ENCODE measurements around the gene ELMO1.
A peak's percentile ranks its signal among the peaks of the same experiment; 100 is the strongest.
"Not testable (repeated sequence)": the region's sequence is repeated elsewhere in the genome, so short reads cannot be mapped to it uniquely, and the experiment has no call there.

The ELMO1 gene

GRCh38 chr7:36999626-37000485 lies 448.8 kb downstream of the ELMO1 start:
- FAIRE-seq = peak; percentile 99

DNA sequence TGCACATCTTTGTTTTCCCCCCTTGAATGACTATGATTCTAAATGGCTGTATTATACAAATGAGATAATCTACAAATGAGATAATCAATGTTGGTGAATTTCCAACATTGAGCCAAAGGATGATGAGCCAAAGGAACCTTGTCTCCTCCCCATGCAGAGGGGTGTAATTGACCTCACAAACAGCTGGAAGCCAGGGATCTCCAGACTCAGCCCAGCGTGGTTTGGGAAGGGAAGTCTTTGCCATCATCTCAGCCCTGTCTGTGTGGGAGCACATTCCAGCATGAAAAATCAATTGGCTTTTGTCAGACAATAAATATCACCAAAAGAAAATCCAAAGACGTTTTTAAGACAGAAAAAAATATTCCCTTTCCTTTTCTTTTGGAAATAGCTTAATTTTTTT lies 452.9 kb downstream of the ELMO1 start:
- FAIRE-seq = peak; percentile 77

DNA sequence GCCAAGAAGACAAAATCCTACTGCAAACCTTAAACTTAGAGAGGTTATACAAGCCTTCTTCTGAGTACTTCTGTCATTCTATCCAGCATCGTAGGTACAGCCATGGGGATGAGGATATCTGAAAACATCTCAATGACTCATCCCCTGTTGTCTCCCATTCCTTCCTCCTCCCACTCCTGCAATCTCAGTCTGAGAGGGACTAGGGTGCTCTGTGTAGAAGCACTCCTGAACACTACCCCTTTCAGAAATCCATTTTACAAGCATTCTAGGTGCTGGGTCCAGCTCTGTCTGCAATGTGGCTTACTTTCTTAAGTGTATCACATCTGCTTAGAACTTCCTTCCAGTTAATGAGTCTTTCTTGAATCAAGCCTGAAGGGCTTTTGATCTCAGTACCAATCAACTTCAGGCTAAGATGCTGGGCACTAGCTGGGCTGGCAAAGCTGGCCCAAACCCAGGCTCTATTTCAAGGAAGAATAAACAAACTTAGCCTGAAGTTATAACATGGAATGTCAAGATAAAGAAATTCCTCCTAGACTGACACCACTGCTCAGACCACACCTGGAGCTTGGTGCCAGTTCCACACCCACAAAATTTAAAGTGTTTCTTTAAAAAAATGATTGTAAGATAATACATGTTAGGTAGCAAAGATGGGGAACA lies 454.1 kb downstream of the ELMO1 start:
- FAIRE-seq = no peak

DNA sequence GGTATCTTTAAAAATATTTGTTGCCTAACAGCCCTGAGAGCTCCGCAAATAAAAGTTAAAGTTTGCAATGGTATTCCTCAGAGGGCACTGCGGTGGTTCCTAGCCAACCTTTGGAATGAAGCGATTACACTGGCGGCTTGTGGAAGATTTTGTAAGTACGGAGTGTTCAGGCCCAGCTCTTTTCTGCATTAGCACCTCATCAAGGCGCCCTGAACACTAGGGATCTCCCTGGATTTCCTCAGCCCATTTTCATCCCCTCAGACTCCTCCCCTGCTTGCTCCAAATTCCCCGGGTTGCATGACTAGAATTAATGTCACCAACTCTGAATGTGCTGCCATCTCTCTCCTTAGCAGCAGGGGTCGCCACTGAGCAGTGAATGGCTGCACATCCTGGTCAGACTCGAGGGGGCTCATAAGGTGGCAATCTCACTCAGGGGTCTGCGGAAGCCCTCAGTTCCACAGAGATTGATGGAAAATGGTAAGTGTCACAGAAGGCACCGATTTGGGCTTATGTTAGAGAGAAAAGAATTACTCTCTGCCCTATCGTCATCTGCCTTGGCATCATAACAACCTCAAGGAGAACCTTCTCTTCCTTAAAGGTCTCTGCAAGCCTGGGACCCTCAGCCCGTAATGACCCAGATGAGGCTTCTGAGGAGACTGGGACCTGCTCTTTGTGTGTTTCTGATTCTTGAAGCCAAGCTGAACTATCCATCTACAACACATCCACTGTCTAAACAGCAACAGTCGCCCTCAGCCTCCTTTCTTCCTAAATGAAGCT lies 461.5 kb downstream of the ELMO1 start:
- no peak for FAIRE-seq

DNA sequence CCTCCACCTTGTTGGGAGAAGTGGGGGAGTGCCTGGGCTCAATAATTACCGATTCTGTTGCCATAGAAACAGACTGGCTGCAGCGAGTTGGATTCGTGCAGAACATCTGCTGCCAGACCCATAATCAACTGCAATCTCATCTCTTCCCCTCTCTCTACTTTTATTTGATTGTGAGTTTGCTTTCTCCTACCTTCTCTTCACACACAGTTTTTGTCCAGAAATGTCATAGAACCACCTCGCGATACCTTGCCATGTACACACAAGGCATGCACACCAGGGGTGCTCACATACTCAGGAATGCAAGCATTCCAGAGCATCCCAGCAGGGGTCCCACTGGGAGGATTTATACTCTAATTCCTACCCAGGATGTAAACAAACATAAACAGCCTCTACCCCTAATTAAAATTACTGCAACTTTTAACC lies 462.1 kb downstream of the ELMO1 start:
- no peak for FAIRE-seq

DNA sequence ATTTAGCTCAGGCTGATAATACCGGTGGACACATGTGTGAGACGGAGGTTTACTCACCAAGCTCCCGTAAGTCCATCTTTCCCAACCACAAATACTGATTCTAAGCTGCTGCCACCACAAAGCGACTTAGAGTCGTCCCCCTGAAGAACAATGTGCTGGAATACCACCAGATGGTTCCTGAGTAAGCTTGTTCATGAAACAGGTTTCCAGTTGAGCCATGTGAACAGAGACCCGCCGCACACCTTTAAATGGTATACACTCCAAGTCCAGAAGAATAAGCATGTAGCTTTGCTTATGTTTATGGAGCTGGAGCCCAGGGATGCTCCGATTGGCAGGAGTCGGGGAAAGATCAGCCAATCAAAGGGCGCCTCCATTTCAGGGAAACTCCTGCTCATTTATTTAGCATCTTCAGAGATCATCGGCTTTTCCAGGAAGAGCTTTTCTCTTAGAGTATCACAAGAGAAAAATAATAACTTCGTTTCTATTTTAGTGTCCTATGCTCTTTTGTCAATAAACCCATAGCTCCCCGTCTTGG lies 462.7 kb downstream of the ELMO1 start:
- peak; percentile 72 for FAIRE-seq

- peak; percentile 45 for FAIRE-seq
Measured at GRCh38 chr7:36985316-36985715, 463.3 kb downstream of the ELMO1 start.

- no peak for FAIRE-seq
Measured at GRCh38 chr7:36984710-36985312, 463.9 kb downstream of the ELMO1 start.

DNA sequence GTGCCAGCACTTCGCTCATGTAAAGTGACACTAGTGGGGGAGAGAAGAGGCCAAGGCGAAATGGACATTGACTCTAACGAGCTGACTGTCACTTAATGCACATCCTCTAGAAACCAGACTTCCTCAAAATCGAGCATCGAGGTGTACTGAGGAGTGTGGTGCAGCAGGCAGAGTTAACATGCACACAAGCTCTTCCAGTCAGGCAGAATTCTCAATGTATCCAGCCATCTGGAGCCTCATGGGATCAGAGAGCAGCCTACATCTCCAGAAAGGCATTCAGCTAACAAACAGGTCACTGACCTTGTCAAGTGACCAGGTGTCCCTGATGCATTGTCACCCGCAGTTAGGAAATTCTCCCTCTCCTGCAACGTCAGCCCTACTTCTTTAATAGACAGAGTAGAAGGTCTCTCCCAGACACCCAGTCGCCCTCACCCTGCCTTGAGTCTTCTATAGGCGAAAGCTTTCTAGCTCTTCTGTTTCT lies 464.6 kb downstream of the ELMO1 start:
- FAIRE-seq = no peak

DNA sequence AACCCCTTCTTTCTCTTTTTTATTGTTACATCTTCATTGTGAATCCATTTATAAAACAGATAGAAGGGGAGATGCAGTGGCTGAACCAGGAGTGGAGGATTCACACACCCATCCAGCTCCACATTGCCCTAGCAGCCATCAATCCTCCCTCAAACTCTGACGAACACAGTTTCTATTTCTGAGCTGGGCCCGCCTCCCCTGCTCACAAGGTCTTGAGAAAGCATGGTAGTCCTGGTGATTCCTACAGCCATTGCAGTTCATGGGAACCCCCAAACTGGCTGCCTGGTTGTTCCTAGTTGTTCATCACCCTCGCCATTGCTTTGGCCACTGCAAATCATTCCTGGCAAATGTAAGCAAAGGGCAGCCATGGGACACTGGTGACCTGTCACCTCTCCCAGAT lies 465.9 kb downstream of the ELMO1 start:
- no peak for FAIRE-seq

DNA sequence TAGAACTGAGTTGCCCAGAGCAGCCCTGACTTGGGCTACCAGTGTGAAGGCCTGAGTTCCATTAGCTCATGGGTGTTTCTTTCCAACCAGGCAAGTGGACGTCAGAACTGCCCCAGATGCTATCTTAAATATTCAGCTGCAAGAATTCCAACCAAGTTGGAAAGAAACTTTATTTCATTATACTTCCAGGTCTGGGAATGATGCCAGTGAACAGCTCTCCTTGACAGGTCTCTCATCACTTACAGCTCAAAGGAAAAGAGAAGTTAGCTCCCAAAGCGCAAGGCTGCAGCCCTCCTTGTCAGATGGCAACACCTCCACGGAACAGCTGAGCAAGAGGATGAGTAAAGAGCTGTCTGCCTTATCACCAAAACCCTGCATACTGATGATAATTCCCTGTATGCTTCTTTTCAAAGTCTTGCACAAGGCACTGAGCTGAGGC lies 468.8 kb downstream of the ELMO1 start:
- no peak for FAIRE-seq

- no peak for FAIRE-seq
Measured at GRCh38 chr7:36978461-36978860, 470.2 kb downstream of the ELMO1 start.

GRCh38 chr7:36977878-36978277 lies 470.8 kb downstream of the ELMO1 start:
- no peak for FAIRE-seq

DNA sequence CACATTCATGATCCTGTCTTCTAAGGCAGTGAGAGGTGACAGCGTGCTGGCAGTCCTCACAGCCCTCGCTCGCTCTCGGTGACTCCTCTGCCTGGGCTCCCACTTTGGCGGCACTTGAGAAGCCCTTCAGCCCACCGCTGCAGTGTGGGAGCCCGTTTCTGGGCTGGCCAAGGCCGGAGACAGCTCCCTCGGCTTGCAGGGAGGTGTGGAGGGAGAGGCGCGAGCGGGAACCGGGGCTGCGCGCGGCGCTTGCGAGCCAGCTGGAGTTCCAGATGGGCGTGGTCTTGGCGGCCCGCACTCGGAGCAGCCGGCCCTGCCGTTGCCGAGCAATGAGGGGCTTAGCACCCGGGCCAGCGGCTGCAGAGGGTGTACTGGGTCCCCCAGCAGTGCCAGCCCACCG lies 475.1 kb downstream of the ELMO1 start:
- not testable (repeated sequence) for FAIRE-seq

- no peak for FAIRE-seq
Measured at GRCh38 chr7:36972140-36972518, 476.5 kb downstream of the ELMO1 start.

- FAIRE-seq = peak; percentile 99
Measured at GRCh38 chr7:36971515-36972139, 477.0 kb downstream of the ELMO1 start.

GRCh38 chr7:36970551-36971514 lies 477.8 kb downstream of the ELMO1 start:
- FAIRE-seq = no peak

- FAIRE-seq = no peak
Measured at GRCh38 chr7:36969376-36969775, 479.3 kb downstream of the ELMO1 start.

- FAIRE-seq = peak; percentile 92
Measured at GRCh38 chr7:36967387-36967786, 481.3 kb downstream of the ELMO1 start.

DNA sequence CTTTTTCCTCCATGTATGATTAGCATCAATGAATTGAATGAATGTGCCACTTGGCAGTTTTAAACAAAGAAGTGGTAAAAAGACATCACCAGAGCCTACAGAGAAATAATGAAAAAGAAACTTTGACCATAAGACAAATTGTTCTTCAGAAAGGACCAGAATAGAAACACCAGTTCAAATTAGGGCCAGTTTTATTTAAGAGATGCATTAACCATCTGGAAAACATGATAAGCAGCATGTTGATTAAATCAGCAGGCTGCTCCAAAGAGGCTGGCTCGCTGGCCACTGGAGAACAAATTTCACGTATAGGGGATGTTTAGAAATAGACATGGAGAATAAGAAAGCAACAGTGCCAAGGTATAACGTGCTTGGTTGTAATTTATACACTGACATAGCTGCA lies 482.0 kb downstream of the ELMO1 start:
- FAIRE-seq = no peak

- FAIRE-seq = no peak
Measured at GRCh38 chr7:36966039-36966438, 482.6 kb downstream of the ELMO1 start.

All from islet of Langerhans (tissue), 1 donor.